ENCODE data around the gene ARL8A.
"Not testable (repeated sequence)": the region's sequence is repeated elsewhere in the genome, so short reads cannot be mapped to it uniquely, and the experiment has no call there.

GRCh38 chr1:202111589-202111988, 32.9 kb downstream of the ARL8A start:
- not testable (repeated sequence) for TF ChIP-seq MAZ (IDR thresholded peaks at IDR 0.05; ENCODE audit: borderline replicate concordance, low read depth, low read length); POLR2A (IDR thresholded peaks at IDR 0.05; ENCODE audit: low read length); CTCF (IDR thresholded peaks at IDR 0.05); REST (IDR thresholded peaks at IDR 0.05); MAFK (IDR thresholded peaks at IDR 0.05; ENCODE audit: partially characterized antibody); ELK1 (IDR thresholded peaks at IDR 0.05; ENCODE audit: low read depth, low read length); CHD2 (IDR thresholded peaks at IDR 0.05; ENCODE audit: low read length, partially characterized antibody); PBX3 (IDR thresholded peaks at IDR 0.05); JUN (IDR thresholded peaks at IDR 0.05); SMC3 (IDR thresholded peaks at IDR 0.05); USF2 (IDR thresholded peaks at IDR 0.05); CBX2 (IDR thresholded peaks at IDR 0.05; ENCODE audit: borderline replicate concordance, low read depth)

All from A549 (cell line).